H1 (cell line): ENCODE results near the gene NKAIN1. TPM values are rescaled to one million over a fixed set of nuclear protein-coding genes. Genes with fewer than 3 reads are reported as not detected.

Experiments used
- GABPA ChIP-seq: IDR thresholded peaks from 2 replicates; pipeline ENCODE4 v1.6.1; 2011; ENCODE audit warnings: mild to moderate bottlenecking, low read length, moderate library complexity, borderline replicate concordance; ENCODE audit not compliant: insufficient read depth
- GTF2F1 ChIP-seq: IDR thresholded peaks from 2 replicates; pipeline ENCODE4 v1.6.1; 2012; ENCODE audit warnings: low read depth, low read length, improper control_type of control experiment, borderline replicate concordance
- HDAC6 ChIP-seq: IDR thresholded peaks from one replicate; pipeline ENCODE4 v1.7.1; 2012; ENCODE audit warnings: low read depth, mild to moderate bottlenecking, inconsistent platforms, low read length, moderate library complexity
- PHF8 ChIP-seq: fragments of 200-600 bp; sonication (generic); conservative IDR thresholded peaks from 2 replicates; pipeline ENCODE4 v1.7.1; 2012; ENCODE audit warnings: low read depth, mild to moderate bottlenecking, inconsistent platforms, low read length, moderate library complexity
- RFX5 ChIP-seq: IDR thresholded peaks from 2 replicates; pipeline ENCODE4 v1.6.1; 2011; ENCODE audit warnings: low read depth, low read length, improper control_type of control experiment, borderline replicate concordance
- SAP30 ChIP-seq: fragments of 300-600 bp; sonication (generic); IDR thresholded peaks from 2 replicates; pipeline ENCODE4 v1.7.1; 2012; ENCODE audit warnings: low read length, moderate library complexity, mild to moderate bottlenecking, inconsistent platforms; ENCODE audit not compliant: insufficient read depth, insufficient replicate concordance
- SIX5 ChIP-seq: IDR thresholded peaks from 2 replicates; pipeline ENCODE4 v1.6.1; 2011; ENCODE audit warnings: mild to moderate bottlenecking, low read depth, low read length
- TCF12 ChIP-seq: IDR thresholded peaks from 2 replicates; pipeline ENCODE4 v1.6.1; 2011; ENCODE audit warnings: low read depth, mild to moderate bottlenecking, low read length
- TEAD4 ChIP-seq: IDR thresholded peaks from 2 replicates; pipeline ENCODE4 v1.6.1; 2012; ENCODE audit warnings: low read depth, low read length, inconsistent platforms, mixed read lengths
- YY1 ChIP-seq: IDR thresholded peaks from 2 replicates; pipeline ENCODE4 v1.6.1; 2011; ENCODE audit warnings: low read depth, mild to moderate bottlenecking, low read length
- polyA plus RNA-seq, 7 experiments: library from polyadenylated mRNA; depleted of rRNA in 3 of 7; stranded (reverse) in 5 of 7; unstranded in 2 of 7; fragments of >200 nt in 5 of 7; fragments of 200-250 nt in 2 of 7; gene quantifications; 1 replicate in 5 of 7; 2 replicates in 1 of 7; 4 replicates in 1 of 7; pipeline versions ENCODE4 v1.2.1 to v1.2.3, GENCODE V29; 2011 to 2013; ENCODE audit warnings: missing spikeins in 2 of 7, mixed read lengths in 2 of 7
- total RNA-seq: library from RNA; stranded (reverse); fragmentation: NEBNext Ultra II Directional; extraction: Animal tissue kit (Norgen Biotek cat#: 25700); gene quantifications from 2 replicates; pipeline ENCODE4 v1.2.1, GENCODE V29; 2021
- TF ChIP-seq, protein P1 (sequence below): IDR thresholded peaks from 2 replicates; pipeline ENCODE4 v1.6.1; 2011; ENCODE audit warnings: low read depth, mild to moderate bottlenecking, low read length; ENCODE audit not compliant: insufficient read depth

The NKAIN1 gene
- total and polyA plus RNA-seq, 2 of the 8 experiments (the other 6 are each of a cell fraction or from before 2014, with no cell fraction given) = 59.3 to 66.9 TPM

DNA sequence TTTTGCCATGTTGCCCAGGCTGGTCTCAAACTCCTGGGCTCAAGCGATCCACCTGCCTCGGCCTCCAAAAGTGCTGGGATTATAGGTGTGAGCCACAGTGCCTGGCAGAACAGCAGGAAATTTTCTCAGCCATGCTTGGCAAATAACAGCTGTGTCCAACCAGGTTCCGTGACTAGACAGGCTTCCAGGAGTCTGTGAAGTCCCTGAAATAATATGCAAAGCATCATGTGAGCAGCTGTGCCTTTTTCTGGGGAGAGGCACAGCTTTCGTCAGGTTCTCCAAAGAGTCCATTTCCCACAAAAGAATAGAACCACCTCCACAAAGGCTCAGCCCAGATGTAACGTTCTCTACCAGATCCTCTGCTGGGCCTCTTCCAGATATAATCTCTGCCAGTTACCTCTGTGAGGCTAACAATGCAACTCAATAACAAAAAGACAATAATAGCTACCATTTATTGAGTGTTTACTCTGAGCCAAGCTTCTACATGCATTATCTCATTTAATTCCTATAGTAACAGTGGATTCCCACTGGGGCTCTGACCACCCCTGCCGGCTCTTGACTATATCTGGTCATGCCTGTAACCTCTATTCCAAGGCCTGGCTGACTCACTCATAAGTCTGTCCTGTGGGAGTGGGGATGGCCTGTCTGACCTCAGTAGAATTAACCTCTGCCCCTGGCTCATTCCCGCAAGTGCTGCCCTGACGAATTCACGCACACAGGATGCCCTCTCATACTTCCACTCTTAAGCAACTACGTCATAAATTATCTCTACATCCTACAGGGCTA lies 4.0 kb upstream of the NKAIN1 start (continued):
- TF ChIP-seq RFX5 (no peak), TCF12 (no peak), SIX5 (no peak), YY1 (no peak), GTF2F1 (no peak), PHF8 (no peak), SAP30 (no peak), TEAD4 (no peak), GABPA (no peak), HDAC6 (no peak)
- TF ChIP-seq, protein P1, sequence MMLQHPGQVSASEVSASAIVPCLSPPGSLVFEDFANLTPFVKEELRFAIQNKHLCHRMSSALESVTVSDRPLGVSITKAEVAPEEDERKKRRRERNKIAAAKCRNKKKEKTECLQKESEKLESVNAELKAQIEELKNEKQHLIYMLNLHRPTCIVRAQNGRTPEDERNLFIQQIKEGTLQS = no peak
